Lower leg skin (tissue), 4 donors: ENCODE data around the gene TMEM225B. TPM values are rescaled to one million over a fixed set of nuclear protein-coding genes. Genes with fewer than 3 reads are reported as not detected.

Experiments used
- DNase-seq, 2 donors: peaks; one replicate each; pipeline ENCODE4 v3.0.0-alpha.2; 2019; ENCODE audit warnings: low spot score in 2 of 2
- H3K4me3 ChIP-seq: fragments of 200-600 bp; sonication (generic); 2 replicates; pipeline ENCODE4 v1.5.1; 2017; ENCODE audit warnings: mild to moderate bottlenecking, low read depth; ENCODE audit not compliant: poor library complexity, severe bottlenecking
- POLR2A ChIP-seq, 2 donors: fragments of 450-650 bp; IDR thresholded peaks; one replicate each; pipeline ENCODE4 v1.6.1; 2016 to 2017; ENCODE audit warnings: antibody characterized with exemption in 2 of 2, mild to moderate bottlenecking in 1 of 2, moderate library complexity in 1 of 2
- WGBS, 2 donors: methylation state at CpG; one replicate each; pipeline ENCODE4 v1.1.5; 2018; 5-methylcytosine and 5-hydroxymethylcytosine counted together
- intact Hi-C: fragments of 100-400 bp; cut with DNase I; formaldehyde crosslinking; loops from one replicate; pipeline ENCODE4 v1.15.0; 2023; ENCODE audit warnings: low total_unique reads
- total RNA-seq, 4 donors: library from RNA; depleted of rRNA; stranded (reverse); fragments of >200 nt; gene quantifications; one replicate each; pipeline ENCODE4 v1.1.0, GENCODE V29; 2016
- TF ChIP-seq, protein P1 (sequence below), 3 donors: fragments of 450-650 bp; IDR thresholded peaks; one replicate each; pipeline ENCODE4 v1.5.1; 2016; ENCODE audit warnings: antibody characterized with exemption in 3 of 3, mild to moderate bottlenecking in 3 of 3, moderate library complexity in 2 of 3

Gene TMEM225B
- total RNA-seq, 4 donors from 2014 or later: 1.7 to 4.6 (median 2.6) TPM

DNA sequence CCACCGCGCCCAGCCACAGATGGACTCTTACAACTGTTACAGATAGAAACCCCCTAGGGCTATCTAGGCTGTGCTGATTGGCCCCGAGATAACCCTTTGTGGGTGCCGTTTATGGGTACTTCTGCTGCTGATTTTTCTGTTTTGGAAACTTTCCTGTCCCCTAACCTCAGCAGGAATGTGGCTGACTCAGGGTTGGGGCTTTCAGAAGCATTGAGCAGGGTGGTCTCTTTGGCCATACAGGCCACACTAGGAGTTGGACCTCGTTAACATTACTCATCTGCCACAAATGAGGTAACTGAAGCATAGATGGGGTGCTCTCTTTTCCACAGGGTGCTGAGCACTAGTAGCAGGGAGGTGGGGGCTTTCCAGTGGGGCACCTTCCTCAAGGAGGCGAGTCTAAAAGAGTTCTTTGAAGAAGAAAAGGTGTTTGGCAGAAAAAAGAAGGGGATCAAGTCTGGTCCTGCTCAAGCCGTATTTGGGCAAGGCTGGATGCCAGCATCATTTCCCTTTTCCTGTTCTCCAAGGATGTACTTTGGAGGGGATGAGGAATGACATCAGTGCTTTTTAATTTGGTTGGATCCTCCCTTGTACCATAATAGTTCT is 25.1 kb downstream of the TMEM225B start:
- peak in 1 of 2 donors; percentile 31 for DNase-seq
- H3K4me3 ChIP-seq: no peak overlapping the region
- 54 to 60% methylated on average over 7 of the region's 7 CpGs for WGBS, 2 donors
- no peak for TF ChIP-seq POLR2A (IDR thresholded peaks at IDR 0.05)
- TF ChIP-seq, protein P1, sequence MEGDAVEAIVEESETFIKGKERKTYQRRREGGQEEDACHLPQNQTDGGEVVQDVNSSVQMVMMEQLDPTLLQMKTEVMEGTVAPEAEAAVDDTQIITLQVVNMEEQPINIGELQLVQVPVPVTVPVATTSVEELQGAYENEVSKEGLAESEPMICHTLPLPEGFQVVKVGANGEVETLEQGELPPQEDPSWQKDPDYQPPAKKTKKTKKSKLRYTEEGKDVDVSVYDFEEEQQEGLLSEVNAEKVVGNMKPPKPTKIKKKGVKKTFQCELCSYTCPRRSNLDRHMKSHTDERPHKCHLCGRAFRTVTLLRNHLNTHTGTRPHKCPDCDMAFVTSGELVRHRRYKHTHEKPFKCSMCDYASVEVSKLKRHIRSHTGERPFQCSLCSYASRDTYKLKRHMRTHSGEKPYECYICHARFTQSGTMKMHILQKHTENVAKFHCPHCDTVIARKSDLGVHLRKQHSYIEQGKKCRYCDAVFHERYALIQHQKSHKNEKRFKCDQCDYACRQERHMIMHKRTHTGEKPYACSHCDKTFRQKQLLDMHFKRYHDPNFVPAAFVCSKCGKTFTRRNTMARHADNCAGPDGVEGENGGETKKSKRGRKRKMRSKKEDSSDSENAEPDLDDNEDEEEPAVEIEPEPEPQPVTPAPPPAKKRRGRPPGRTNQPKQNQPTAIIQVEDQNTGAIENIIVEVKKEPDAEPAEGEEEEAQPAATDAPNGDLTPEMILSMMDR (IDR thresholded peaks at IDR 0.05): no peak
- intact Hi-C loops: no loop called here

DNA sequence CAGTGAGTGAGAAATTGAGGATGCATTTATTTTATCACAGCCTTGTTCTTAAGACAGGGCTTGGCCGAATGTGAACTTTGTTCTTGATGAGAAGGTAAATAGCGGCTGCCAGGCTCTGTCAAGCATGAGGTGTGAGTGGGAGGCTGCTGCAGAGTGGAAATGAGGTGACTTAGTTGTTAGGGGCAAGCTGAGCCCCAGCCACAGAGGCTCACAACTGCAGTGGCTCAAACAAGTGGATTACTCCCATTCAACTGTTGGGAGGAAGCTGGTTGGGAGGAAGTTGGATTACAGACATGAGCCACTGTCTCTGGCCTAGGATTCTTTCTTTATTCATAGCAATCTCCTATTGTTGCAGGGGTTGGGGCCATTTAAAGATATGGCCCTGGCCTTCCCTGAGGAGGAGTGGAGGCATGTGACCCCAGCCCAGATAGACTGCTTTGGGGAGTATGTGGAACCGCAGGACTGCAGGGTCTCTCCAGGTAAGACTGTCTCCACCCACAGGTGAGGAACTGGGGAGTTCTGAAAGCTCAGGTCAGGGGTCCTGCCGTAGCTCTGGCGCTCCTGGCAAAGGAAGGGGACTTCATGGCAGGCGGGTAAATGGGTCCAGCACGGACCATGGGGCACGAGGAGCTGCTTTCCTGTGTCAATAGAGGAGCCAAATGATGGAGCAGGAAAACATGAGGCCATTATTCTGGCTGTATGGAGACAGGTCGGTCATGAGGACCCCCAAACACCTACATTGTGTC is 25.8 kb downstream of the TMEM225B start:
- intact Hi-C loops: no loop called here
- no peak overlapping the region for H3K4me3 ChIP-seq
- TF ChIP-seq, protein P1 (IDR thresholded peaks at IDR 0.05): no peak
- TF ChIP-seq POLR2A (IDR thresholded peaks at IDR 0.05): no peak
- DNase-seq: peak in 1 of 2 donors; percentile 68
- 85 to 86% methylated on average over 9 of the region's 9 CpGs for WGBS, 2 donors

DNA sequence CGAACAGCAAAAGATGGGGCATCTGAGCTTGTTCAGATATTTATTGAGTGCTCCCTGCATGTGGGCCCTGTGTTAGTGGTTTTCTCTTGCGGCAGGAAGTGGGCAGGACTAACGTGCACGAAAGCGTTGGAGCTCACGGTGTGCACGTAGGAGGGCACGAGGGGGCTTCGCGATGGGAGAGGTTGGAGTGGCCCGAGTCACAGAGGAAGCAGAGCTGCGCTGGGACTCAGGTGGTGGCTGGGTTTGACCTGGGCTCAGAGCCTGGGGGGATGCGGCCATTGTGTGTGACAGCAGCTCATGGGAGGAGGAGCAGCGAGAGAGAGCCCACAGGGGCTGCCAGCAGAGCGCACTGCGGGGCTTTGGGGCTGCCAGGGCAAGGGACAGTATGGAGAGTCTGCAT is 26.4 kb downstream of the TMEM225B start:
- H3K4me3 ChIP-seq: no peak overlapping the region
- WGBS, 2 donors: 91 to 92% methylated on average over 16 of the region's 16 CpGs

DNA sequence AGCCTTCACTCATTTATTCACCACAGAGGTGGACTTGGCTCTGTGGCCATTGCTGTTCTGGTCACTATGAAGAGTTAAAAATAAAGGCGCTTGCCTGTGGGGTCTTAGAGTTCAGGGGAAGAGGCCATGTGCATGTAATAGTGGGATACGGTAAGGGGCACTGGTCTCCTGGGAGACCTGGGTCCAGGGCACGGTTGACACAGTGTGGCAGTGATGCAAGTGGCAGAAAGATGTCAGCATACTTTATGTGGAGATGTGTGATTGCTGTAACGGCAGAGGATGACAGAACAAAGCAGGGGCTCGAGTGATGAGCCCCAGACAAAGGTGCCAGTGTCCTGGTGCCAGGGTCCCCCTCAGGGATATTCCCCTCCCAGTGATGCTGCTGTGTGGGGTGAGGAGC is 27.3 kb downstream of the TMEM225B start:
- WGBS, 2 donors: 80 to 83% methylated on average over 5 of the region's 5 CpGs
- no peak overlapping the region for H3K4me3 ChIP-seq
- intact Hi-C loops: no loop called here
- DNase-seq: peak in 1 of 2 donors; percentile 21
- TF ChIP-seq, protein P1 (IDR thresholded peaks at IDR 0.05): no peak
- TF ChIP-seq POLR2A (IDR thresholded peaks at IDR 0.05): no peak

More for the DNA sequence above, 26.4 kb downstream of the TMEM225B start:
- TF ChIP-seq POLR2A (IDR thresholded peaks at IDR 0.05): no peak
- TF ChIP-seq, protein P1 (IDR thresholded peaks at IDR 0.05): no peak
- intact Hi-C loops: no loop called here
- peak in 1 of 2 donors; percentile 79 for DNase-seq

DNA sequence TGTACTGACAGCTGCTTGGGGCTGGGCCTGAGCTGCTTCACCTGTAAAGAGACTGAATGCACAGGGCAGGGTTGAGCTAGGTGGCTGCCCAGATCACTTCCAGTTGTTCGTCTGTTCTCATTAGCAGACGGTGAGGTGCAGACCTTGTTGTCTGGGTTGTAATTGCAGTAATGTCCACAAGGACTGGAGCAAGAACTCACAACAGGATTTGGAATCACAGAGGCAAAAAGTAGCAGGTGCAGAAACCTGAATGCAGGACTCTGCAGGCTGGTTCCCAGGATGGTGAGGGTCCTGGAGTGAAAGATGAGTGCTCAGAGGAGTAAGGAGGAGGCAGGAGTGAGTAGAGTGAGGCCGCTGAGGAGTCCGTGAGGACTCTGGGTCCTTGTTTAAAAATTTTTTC is 27.9 kb downstream of the TMEM225B start:
- WGBS, 2 donors: 88 to 94% methylated on average over 4 of the region's 4 CpGs
- TF ChIP-seq, protein P1 (IDR thresholded peaks at IDR 0.05): no peak
- TF ChIP-seq POLR2A (IDR thresholded peaks at IDR 0.05): no peak

More for the DNA sequence above, 27.9 kb downstream of the TMEM225B start:
- intact Hi-C loops: no loop called here
- DNase-seq: peak in 1 of 2 donors; percentile 46
- H3K4me3 ChIP-seq: no peak overlapping the region
